HepG2 (cell line): ENCODE measurements around the gene PAK6. TPM values are rescaled to one million over a fixed set of nuclear protein-coding genes. Genes with fewer than 3 reads are reported as not detected.

ENCODE experiments used
- ATAC-seq: fragments of 200-7000 bp; cut with Tn5 transposase; 3 replicates; pipeline ENCODE4 v1.9.1; 2020; ENCODE audit warnings: mild to moderate bottlenecking, moderate library complexity
- BruUV-seq: library from RNA; stranded (reverse); fragments of 400-500 nt; replicated peaks from 2 replicates; lab custom pipeline; 2021; lab: Mats Ljungman, UMichigan
- CTCF ChIA-PET: fragments of 300-600 bp; formaldehyde crosslinking; extraction: SDS; loops from one replicate; lab custom pipeline; 2021; ENCODE audit warnings: low total read pairs, inconsistent platforms, low intra/inter-chr PET ratio; lab: Yijun Ruan, JAX
- POLR2A ChIA-PET: fragments of 350-600 bp; sonication (Branson Sonifier 250); formaldehyde crosslinking; loops from one replicate; lab custom pipeline; 2020; ENCODE audit warnings: antibody characterized with exemption, inconsistent platforms; lab: Yijun Ruan, JAX
- DNase-seq: peaks from one replicate; pipeline ENCODE4 v3.0.0-alpha.2; 2015; ENCODE audit warnings: low spot score
- FAIRE-seq: peaks from 3 replicates; lab custom pipeline; 2011; peaks lifted over from hg19 to GRCh38; lab: Jason Lieb, UNC
- H2AFZ ChIP-seq: one replicate; pipeline ENCODE4 v1.6.1; 2011; ENCODE audit warnings: low read length, inconsistent platforms
- H3K27ac ChIP-seq: fragments of 300-600 bp; 3 replicates; pipeline ENCODE4 v1.8.0; 2011; ENCODE audit warnings: mixed run types, mild to moderate bottlenecking, mixed read lengths, low read length, inconsistent platforms; ENCODE audit not compliant: insufficient read depth; ENCODE audit errors: extremely low read length
- H3K27me3 ChIP-seq, 2 experiments: fragments of 200-600 bp in 1 of 2; 2 replicates in 1 of 2; 3 replicates in 1 of 2; pipeline versions ENCODE4 v1.6.0 to v1.8.0; 2011; ENCODE audit warnings: low read length in 2 of 2, mild to moderate bottlenecking in 2 of 2, moderate library complexity in 2 of 2, inconsistent platforms in 1 of 2; ENCODE audit not compliant: insufficient read depth in 2 of 2, control insufficient read depth in 1 of 2
- H3K36me3 ChIP-seq, 2 experiments: fragments of 200-600 bp in 1 of 2; replicated peaks in 1 of 2; 2 replicates in 1 of 2; 3 replicates in 1 of 2; pipeline versions ENCODE4 v1.5.1 to v1.8.0; 2011; ENCODE audit warnings: low read length in 2 of 2, inconsistent platforms in 1 of 2; ENCODE audit not compliant: insufficient read depth in 2 of 2, control insufficient read depth in 1 of 2
- H3K4me1 ChIP-seq: 2 replicates; pipeline ENCODE4 v1.5.1; 2012; ENCODE audit warnings: low read length, inconsistent platforms; ENCODE audit not compliant: insufficient read depth
- H3K4me2 ChIP-seq: 2 replicates; pipeline ENCODE4 v1.6.0; 2011; ENCODE audit warnings: low read depth, low read length, inconsistent platforms
- H3K4me3 ChIP-seq, 3 experiments: fragments of 200-600 bp in 1 of 3; sonication (generic), shearing (Covaris generic) in 1 of 3; replicated peaks in 1 of 3; 2 replicates each; pipeline ENCODE4 v1.5.1; 2011 to 2016; ENCODE audit warnings: low read length in 3 of 3, inconsistent platforms in 2 of 3, low read depth in 2 of 3, mild to moderate bottlenecking in 2 of 3, control low read depth in 1 of 3, mixed read lengths in 1 of 3; ENCODE audit not compliant: insufficient read depth in 1 of 3
- H3K79me2 ChIP-seq: one replicate; pipeline ENCODE4 v1.6.1; 2011; ENCODE audit warnings: low read length, inconsistent platforms; ENCODE audit not compliant: insufficient read depth
- H3K9ac ChIP-seq: 2 replicates; pipeline ENCODE4 v1.6.0; 2011; ENCODE audit warnings: mild to moderate bottlenecking, low read depth, low read length, inconsistent platforms; ENCODE audit not compliant: insufficient read depth
- H3K9me3 ChIP-seq: 2 replicates; pipeline ENCODE4 v1.5.1; 2012; ENCODE audit warnings: mild to moderate bottlenecking, low read length
- H4K20me1 ChIP-seq: 2 replicates; pipeline ENCODE4 v1.6.0; 2011; ENCODE audit warnings: inconsistent platforms, mild to moderate bottlenecking, low read length, moderate library complexity; ENCODE audit not compliant: insufficient read depth
- CAMTA2 ChIP-seq: sonication (generic); formaldehyde crosslinking; IDR thresholded peaks from 2 replicates; pipeline ENCODE4 v1.4.0; 2020; ENCODE audit warnings: mild to moderate bottlenecking, missing genetic modification reagents, borderline replicate concordance
- KMT2B ChIP-seq: IDR thresholded peaks from 2 replicates; pipeline ENCODE4 v1.6.1; 2016; ENCODE audit warnings: missing genetic modification reagents, missing compliant biosample characterization
- MAFK ChIP-seq, 2 experiments: IDR thresholded peaks in 1 of 2; conservative IDR thresholded peaks in 1 of 2; 2 replicates each; pipeline ENCODE4 v1.6.1; 2011; ENCODE audit warnings: improper control_type of control experiment in 2 of 2, low read length in 2 of 2
- SMAD9 ChIP-seq: sonication (generic); formaldehyde crosslinking; IDR thresholded peaks from 2 replicates; pipeline ENCODE4 v1.5.1; 2020; ENCODE audit warnings: mild to moderate bottlenecking, missing genetic modification reagents
- ZNF101 ChIP-seq: sonication (generic); formaldehyde crosslinking; IDR thresholded peaks from 2 replicates; pipeline ENCODE4 v1.4.0; 2020; ENCODE audit warnings: mild to moderate bottlenecking, low read depth, missing genetic modification reagents, borderline replicate concordance
- ZNF207 ChIP-seq: fragments of 450-650 bp; IDR thresholded peaks from 2 replicates; pipeline ENCODE4 v1.6.1; 2016; ENCODE audit warnings: antibody characterized with exemption, borderline replicate concordance
- WGBS: methylation state at CpG from one replicate; pipeline ENCODE4 v1.1.6; 2017; ENCODE audit warnings: low lambda C conversion rate; 5-methylcytosine and 5-hydroxymethylcytosine counted together
- in situ Hi-C: cut with HindIII; loops from 2 replicates; pipeline ENCODE4 v1.10.0; 2017; ENCODE audit warnings: low pct_unique_long_range_greater_than_20kb; ENCODE audit not compliant: extremely low pct_ligation_motif_present
- intact Hi-C: fragments of 100-400 bp; cut with micrococcal nuclease; formaldehyde crosslinking; loops from one replicate; pipeline ENCODE4 v1.10.0; 2022; ENCODE audit not compliant: unreplicated experiment
- polyA plus RNA-seq, 8 experiments: library from polyadenylated mRNA; depleted of rRNA in 3 of 8; stranded (reverse) in 7 of 8; unstranded in 1 of 8; fragments of >200 nt; fragmentation: Illumina TruSeq in 4 of 8; extraction: Trizol in 4 of 8; gene quantifications; 2 replicates each; pipeline versions ENCODE4 v1.2.1 to v1.2.3, GENCODE V29; 2011 to 2016; ENCODE audit warnings: low read depth in 4 of 8, missing spikeins in 1 of 8, mixed read lengths in 1 of 8; ENCODE audit not compliant: insufficient read depth in 1 of 8
- total RNA-seq, 5 experiments: library from RNA; depleted of rRNA; stranded (reverse); fragments of >200 nt; fragmentation: Illumina TruSeq; extraction: Trizol; gene quantifications; 2 replicates each; pipeline ENCODE4 v1.2.3, GENCODE V29; 2016; ENCODE audit warnings: low read depth in 1 of 5
- TF ChIP-seq, protein P1 (sequence below): sonication (generic); formaldehyde crosslinking; IDR thresholded peaks from 2 replicates; pipeline ENCODE4 v1.4.0; 2020; ENCODE audit warnings: low read depth, mild to moderate bottlenecking, missing genetic modification reagents
- TF ChIP-seq, protein P2 (sequence below): sonication (generic); formaldehyde crosslinking; IDR thresholded peaks from 2 replicates; pipeline ENCODE4 v1.5.0; 2020; ENCODE audit warnings: mild to moderate bottlenecking, missing genetic modification reagents
- TF ChIP-seq, protein P3 (sequence below): sonication (generic); formaldehyde crosslinking; IDR thresholded peaks from 2 replicates; pipeline ENCODE4 v1.8.0; 2022; ENCODE audit warnings: mild to moderate bottlenecking, missing genetic modification reagents, moderate library complexity
- TF ChIP-seq, protein P4 (sequence below): sonication (generic); formaldehyde crosslinking; IDR thresholded peaks from 2 replicates; pipeline ENCODE4 v1.4.0; 2020; ENCODE audit warnings: missing genetic modification reagents, mild to moderate bottlenecking, borderline replicate concordance

PAK6 gene
- total and polyA plus RNA-seq, 2 of the 13 experiments (the other 11 are each of a cell fraction or from before 2014, with no cell fraction given): 0.07 TPM; not detected in 1

DNA sequence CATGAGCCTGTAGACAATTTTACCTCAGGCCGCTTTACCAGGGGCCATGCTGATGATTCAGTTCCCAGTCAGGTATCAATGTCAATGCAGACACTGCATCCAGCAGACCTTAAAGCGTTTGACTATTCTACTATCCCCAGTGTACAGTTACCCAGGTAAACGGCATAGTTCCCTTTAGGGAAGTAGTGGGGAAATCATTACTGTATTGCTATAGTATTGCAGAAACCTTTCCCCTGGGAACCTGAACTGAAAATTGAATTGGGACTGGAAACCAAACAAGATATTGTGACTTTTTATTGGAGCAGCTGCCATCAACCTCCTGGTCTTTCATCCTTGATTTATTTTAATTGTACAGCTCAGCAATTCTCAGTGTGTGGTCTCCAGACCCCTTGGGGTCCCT lies 78.1 kb downstream of the PAK6 start:
- H3K4me2 ChIP-seq: no peak overlapping the region
- ATAC-seq (no peak), DNase-seq (no peak), FAIRE-seq (no peak)
- no peaks in the 10 kb centered on the region for H3K79me2 ChIP-seq
- H2AFZ ChIP-seq: no peak overlapping the region
- H3K4me1 ChIP-seq: peaks cover 17% of the 10 kb centered on the region
- peak; percentile 30 to 31; a peak in 1 of 4 replicates for TF ChIP-seq MAFK (conservative IDR thresholded peaks at IDR 0.05 in 1 of 2, IDR thresholded peaks at IDR 0.05 in 1 of 2; ENCODE audit: low read length in 2 of 2)
- TF ChIP-seq ZNF101: no peak
- CTCF ChIA-PET: no interaction called here
- H3K9me3 ChIP-seq: no peaks in the 10 kb centered on the region
- no peak overlapping the region for H3K9ac ChIP-seq
- BruUV-seq: no TSS peak
- H3K36me3 ChIP-seq: no peaks in the 10 kb centered on the region
- no peak overlapping the region for H3K4me3 ChIP-seq
- intact Hi-C loops: no loop called here
- in situ Hi-C loops: no loop called here
- no peak overlapping the region for H3K27ac ChIP-seq
- POLR2A ChIA-PET: no interaction called here
- no peaks in the 10 kb centered on the region for H4K20me1 ChIP-seq
- WGBS: 19% methylated on average over 3 of the region's 3 CpGs
- peaks cover 1 to 29% of the 10 kb centered on the region in 2 experiments; a peak in 1 of 5 replicates for H3K27me3 ChIP-seq

DNA sequence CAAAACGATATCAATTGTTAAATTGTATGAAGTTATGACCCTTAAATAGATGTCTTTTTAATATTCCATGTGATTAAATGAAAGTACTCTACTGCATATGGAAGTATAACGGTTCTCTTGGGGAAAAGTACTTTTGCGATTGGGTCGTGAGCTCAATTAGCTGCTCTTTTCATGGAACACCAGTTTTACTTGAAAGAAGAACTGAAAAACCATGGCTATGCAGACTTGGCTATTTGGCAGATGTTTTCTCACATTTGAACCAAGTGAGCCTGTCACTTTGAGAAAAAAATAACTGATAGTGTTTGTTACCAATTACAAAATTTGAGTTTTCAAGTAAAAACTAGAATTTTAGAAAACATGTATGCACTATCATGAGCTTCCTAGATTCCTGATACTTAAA lies 78.7 kb downstream of the PAK6 start:
- POLR2A ChIA-PET: no interaction called here
- TF ChIP-seq, protein P1, sequence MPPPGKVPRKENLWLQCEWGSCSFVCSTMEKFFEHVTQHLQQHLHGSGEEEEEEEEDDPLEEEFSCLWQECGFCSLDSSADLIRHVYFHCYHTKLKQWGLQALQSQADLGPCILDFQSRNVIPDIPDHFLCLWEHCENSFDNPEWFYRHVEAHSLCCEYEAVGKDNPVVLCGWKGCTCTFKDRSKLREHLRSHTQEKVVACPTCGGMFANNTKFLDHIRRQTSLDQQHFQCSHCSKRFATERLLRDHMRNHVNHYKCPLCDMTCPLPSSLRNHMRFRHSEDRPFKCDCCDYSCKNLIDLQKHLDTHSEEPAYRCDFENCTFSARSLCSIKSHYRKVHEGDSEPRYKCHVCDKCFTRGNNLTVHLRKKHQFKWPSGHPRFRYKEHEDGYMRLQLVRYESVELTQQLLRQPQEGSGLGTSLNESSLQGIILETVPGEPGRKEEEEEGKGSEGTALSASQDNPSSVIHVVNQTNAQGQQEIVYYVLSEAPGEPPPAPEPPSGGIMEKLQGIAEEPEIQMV (CRISPR knock-in tag): no peak
- TF ChIP-seq, protein P2, sequence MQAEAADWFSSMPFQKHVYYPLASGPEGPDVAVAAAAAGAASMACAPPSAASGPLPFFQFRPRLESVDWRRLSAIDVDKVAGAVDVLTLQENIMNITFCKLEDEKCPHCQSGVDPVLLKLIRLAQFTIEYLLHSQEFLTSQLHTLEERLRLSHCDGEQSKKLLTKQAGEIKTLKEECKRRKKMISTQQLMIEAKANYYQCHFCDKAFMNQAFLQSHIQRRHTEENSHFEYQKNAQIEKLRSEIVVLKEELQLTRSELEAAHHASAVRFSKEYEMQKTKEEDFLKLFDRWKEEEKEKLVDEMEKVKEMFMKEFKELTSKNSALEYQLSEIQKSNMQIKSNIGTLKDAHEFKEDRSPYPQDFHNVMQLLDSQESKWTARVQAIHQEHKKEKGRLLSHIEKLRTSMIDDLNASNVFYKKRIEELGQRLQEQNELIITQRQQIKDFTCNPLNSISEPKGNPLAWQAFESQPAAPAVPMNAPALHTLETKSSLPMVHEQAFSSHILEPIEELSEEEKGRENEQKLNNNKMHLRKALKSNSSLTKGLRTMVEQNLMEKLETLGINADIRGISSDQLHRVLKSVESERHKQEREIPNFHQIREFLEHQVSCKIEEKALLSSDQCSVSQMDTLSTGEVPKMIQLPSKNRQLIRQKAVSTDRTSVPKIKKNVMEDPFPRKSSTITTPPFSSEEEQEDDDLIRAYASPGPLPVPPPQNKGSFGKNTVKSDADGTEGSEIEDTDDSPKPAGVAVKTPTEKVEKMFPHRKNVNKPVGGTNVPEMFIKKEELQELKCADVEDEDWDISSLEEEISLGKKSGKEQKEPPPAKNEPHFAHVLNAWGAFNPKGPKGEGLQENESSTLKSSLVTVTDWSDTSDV (CRISPR knock-in tag): no peak
- TF ChIP-seq, protein P3, sequence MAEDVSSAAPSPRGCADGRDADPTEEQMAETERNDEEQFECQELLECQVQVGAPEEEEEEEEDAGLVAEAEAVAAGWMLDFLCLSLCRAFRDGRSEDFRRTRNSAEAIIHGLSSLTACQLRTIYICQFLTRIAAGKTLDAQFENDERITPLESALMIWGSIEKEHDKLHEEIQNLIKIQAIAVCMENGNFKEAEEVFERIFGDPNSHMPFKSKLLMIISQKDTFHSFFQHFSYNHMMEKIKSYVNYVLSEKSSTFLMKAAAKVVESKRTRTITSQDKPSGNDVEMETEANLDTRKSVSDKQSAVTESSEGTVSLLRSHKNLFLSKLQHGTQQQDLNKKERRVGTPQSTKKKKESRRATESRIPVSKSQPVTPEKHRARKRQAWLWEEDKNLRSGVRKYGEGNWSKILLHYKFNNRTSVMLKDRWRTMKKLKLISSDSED: no peak
- TF ChIP-seq SMAD9 (CRISPR knock-in tag) (no peak), KMT2B (no peak), ZNF207 (no peak), CAMTA2 (CRISPR knock-in tag) (no peak)
- TF ChIP-seq, protein P4, sequence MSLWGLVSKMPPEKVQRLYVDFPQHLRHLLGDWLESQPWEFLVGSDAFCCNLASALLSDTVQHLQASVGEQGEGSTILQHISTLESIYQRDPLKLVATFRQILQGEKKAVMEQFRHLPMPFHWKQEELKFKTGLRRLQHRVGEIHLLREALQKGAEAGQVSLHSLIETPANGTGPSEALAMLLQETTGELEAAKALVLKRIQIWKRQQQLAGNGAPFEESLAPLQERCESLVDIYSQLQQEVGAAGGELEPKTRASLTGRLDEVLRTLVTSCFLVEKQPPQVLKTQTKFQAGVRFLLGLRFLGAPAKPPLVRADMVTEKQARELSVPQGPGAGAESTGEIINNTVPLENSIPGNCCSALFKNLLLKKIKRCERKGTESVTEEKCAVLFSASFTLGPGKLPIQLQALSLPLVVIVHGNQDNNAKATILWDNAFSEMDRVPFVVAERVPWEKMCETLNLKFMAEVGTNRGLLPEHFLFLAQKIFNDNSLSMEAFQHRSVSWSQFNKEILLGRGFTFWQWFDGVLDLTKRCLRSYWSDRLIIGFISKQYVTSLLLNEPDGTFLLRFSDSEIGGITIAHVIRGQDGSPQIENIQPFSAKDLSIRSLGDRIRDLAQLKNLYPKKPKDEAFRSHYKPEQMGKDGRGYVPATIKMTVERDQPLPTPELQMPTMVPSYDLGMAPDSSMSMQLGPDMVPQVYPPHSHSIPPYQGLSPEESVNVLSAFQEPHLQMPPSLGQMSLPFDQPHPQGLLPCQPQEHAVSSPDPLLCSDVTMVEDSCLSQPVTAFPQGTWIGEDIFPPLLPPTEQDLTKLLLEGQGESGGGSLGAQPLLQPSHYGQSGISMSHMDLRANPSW (CRISPR knock-in tag): no peak

More for the DNA sequence above, 78.7 kb downstream of the PAK6 start:
- in situ Hi-C loops (no loop called here), intact Hi-C loops (no loop called here)
- H3K27ac ChIP-seq: no peak overlapping the region
- no TSS peak for BruUV-seq
- H3K27me3 ChIP-seq: peaks cover 1 to 29% of the 10 kb centered on the region in 2 experiments; a peak in 2 of 5 replicates
- no peaks in the 10 kb centered on the region for H3K36me3 ChIP-seq
- FAIRE-seq (no peak), DNase-seq (no peak), ATAC-seq (no peak)
- CTCF ChIA-PET: no interaction called here
- H3K4me3 ChIP-seq: no peak overlapping the region
- whole genome bisulfite sequencing: 15% methylated on average over 4 of the region's 4 CpGs
- peaks cover 23% of the 10 kb centered on the region for H3K4me1 ChIP-seq
- no peaks in the 10 kb centered on the region for H4K20me1 ChIP-seq
- no peaks in the 10 kb centered on the region for H3K9me3 ChIP-seq
- no peak overlapping the region for H3K9ac ChIP-seq
- H2AFZ ChIP-seq: no peak overlapping the region
- H3K79me2 ChIP-seq: no peaks in the 10 kb centered on the region
- no peak overlapping the region for H3K4me2 ChIP-seq
